C4-2B (cell line): Measurements from ENCODE around the gene ZBTB25.

Source experiments
- H3K27ac ChIP-seq: fragments of 450-650 bp; 2 replicates; pipeline ENCODE4 v1.5.1; 2017
- CTCF ChIP-seq: fragments of 450-650 bp; conservative IDR thresholded peaks from 2 replicates; pipeline ENCODE4 v1.5.1; 2017; ENCODE audit warnings: mild to moderate bottlenecking
- ZFX ChIP-seq: fragments of 450-650 bp; IDR thresholded peaks from 2 replicates; pipeline ENCODE4 v1.6.1; 2017

ZBTB25 gene

GRCh38 chr14:64400829-64401459 lies 102.7 kb downstream of the ZBTB25 start:
- TF ChIP-seq ZFX (no peak), CTCF (no peak)
- no peak overlapping the region for H3K27ac ChIP-seq
